Germinal center (tissue), 1 donor: ENCODE results near the gene KRTAP13-3.

Source experiments
- DNase-seq: peaks from one replicate; pipeline ENCODE4 v3.0.0; 2012; ENCODE audit warnings: mixed read lengths, low spot score

KRTAP13-3 gene, protein sequence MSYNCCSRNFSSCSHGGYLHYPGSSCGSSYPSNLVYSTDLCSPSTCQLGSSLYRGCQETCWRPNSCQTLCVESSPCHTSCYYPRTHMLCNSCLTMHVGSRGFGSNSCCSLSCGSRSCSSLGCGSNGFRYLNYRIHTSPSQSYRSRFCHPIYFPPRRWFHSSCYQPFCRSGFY

GRCh38 chr21:30425826-30426225 lies at the start of gene KRTAP13-3:
Gene KRTAP13-3 (minus strand): TSS chr21:30425926. CDS start chr21:30425912, 14 bp downstream.
- DNase-seq: no peak

- no peak for DNase-seq
These were observed 43.4 kb upstream of the KRTAP13-3 start for GRCh38 chr21:30468900-30469714.

DNA sequence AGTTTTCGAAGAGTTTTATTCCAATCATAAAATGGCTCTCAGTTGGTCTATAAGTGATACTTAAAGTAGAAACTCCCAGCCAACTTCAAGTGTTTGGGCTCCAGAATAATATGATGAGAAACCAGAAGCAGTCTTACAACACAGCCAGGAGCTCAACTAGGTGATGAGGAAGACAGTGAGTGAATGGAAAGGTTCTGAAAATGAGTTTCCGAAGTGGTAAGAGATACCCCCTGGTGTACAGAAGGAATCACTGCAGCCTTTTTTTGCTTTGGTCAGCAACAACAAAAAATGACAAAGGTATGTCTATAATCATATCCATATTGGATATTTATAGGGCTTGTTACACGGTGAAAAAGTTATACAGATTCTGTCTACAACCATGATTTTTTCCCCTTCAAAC lies 38.0 kb upstream of the KRTAP13-3 start:
- no peak for DNase-seq

DNA sequence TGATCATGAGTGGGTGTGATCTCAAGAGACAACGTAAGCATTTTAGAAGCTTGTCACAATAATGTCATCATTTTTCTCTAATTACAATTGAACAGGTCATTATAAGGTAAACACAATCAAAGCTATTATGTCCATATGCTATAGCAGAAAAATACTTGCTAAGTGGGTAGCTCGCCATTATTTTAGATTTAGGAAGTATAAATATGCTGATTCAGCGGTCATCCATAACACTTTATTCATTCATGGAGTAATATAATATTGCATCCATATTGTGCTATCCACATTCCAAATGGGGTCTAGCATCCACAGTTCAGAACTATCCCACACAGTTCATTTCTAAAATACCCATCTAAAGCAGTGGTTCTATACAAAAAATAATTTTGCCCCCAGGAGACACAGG lies 22.8 kb upstream of the KRTAP13-3 start:
- no peak for DNase-seq

- DNase-seq: no peak
These were observed 21.3 kb upstream of the KRTAP13-3 start for GRCh38 chr21:30447056-30447455.

GRCh38 chr21:30444204-30444603 lies 18.5 kb upstream of the KRTAP13-3 start:
- DNase-seq: no peak

DNA sequence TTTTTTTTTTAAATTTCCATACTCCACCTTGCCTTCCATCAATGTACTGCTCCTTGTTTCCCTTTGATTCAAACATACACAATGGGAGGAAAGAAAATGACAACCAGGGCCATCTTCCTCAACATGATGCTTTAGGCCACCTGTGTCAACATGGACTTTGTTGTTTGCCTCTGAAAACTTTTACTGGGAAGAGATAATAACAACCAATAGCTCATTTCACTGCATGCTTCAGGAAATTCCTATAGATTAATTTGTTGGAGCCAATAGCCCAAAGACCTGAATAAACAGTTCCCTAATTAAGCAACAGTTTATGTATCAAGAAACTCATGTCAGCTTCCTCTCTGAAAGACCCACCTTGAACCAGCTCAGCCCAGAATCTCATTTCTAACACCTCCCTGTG lies 17.5 kb upstream of the KRTAP13-3 start:
- DNase-seq: no peak

DNA sequence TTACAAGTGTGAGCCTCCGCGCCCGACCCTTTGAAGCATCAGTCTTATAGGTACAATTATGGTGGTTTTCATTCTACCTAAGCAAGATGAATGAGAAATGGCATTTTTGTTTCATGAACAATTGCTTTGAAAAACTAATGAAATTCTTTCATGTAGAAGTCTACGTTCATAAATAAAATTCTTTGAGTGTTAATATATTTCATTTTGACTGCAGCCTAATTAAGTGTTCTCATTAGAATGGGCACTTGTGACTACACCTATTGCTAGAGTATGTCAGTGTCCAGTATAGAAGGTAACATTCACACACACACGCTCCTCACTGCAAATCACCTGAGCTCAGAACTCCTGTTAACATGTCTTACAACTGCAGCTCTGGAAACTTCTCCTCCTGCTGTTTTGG lies 14.2 kb upstream of the KRTAP13-3 start, which contains the start of gene KRTAP15-1:
TSS of gene KRTAP15-1 (plus strand) at position 301 of the 400 bp plus-strand sequence. CDS start at position 354, 53 bp downstream.
- no peak for DNase-seq

- no peak for DNase-seq
These were observed 11.4 kb upstream of the KRTAP13-3 start for GRCh38 chr21:30437010-30437565.

GRCh38 chr21:30434033-30434631 lies 8.4 kb upstream of the KRTAP13-3 start:
- DNase-seq: no peak

DNA sequence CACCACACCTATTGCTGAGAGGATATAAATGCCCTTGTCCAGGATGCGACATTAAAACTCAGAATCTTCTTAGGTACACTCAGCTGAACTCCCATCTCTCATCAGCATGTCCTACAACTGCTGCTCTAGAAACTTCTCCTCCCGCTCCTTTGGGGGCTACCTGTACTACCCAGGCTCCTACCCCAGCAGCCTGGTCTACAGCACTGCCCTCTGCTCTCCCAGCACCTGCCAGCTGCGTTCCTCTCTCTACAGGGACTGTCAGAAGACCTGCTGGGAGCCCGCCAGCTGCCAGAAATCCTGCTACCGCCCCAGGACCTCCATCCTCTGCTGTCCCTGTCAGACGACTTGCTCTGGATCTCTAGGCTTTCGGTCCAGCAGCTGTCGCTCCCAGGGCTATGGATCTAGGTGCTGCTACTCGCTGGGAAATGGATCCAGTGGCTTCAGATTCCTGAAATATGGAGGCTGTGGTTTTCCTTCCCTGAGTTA lies 4.5 kb upstream of the KRTAP13-3 start, which contains the start of gene KRTAP13-4:
TSS of gene KRTAP13-4 (plus strand) at position 51 of the 486 bp plus-strand sequence. CDS start at position 107, 56 bp downstream.
- DNase-seq: no peak

DNA sequence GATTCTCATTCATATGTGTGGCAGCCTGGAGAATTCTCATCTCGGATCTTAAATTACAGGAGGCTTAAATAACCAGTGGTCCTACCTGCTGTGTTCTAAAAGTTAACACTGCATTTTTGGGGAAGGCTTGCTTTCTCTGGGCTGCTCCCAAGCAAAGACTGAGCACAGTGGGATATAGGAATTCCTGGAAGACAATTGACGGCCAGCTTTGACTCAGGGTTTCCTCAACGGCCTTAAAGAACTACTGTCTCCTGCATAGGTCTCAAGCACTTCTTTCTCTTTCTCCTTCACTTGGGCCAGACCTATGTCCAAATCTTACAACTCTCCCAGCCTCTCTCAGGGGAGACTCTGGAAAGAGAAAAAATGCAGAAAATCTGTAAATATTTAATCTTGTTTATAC lies 1.0 kb upstream of the KRTAP13-3 start:
- no peak for DNase-seq

DNA sequence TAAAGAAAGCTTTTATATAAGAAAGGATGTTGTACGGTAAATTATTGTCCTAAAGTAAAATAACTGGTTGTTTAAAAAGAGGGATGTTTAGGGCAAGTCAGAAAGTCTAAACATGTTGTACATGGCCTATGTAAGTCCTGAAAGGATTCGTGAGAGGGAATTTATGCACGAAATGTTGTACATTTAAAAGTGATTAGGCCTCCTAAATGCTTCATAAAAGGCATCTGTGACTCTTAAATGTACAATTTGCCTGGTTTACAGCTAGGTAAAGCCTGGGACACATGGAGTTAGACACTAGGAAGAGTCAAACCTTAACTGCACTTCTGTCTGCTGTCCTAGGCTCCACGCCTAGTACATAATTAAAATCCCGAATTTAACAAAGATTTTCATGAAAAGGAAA lies 9.7 kb downstream of the KRTAP13-3 start:
- no peak for DNase-seq

DNA sequence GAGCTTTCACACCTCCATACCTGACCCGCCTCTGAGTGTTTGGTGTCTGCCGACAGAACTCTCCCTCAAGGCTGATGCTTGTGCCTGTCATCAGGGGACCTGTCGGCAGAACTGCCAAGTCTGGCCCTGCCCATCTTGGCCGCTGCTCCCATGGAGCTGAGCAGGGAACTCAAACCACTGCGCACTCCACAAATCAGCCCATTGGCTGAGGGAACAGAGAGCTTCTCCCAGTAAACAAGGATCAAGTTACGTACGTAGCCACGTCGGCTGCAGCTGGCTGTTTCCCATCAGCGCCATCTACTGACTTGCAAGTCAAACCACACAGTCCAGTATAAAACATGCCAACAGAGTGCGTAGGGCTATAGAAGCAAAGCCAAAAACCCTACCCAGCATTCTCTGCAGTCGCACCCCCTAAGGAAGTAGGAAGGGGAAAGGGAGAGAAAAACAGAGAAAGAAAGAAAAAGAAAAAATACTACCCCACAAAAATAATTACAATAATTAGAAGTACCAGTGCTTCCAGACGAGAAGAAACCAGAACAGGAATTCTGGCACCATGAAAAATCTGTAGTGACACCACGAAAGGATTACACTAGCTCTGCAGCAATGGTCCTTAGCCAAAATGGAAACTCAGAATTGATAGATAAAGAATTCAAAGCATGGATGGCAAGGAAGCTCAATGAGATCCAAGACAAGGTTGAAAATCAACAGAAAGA lies 16.8 kb downstream of the KRTAP13-3 start:
- no peak for DNase-seq

GRCh38 chr21:30395731-30396130 lies 30.0 kb downstream of the KRTAP13-3 start, which contains the start of gene KRTAP13-1:
Gene KRTAP13-1 (plus strand): TSS chr21:30396031. CDS start chr21:30396087, 56 bp downstream.
- DNase-seq: no peak

- no peak for DNase-seq
These were observed 34.2 kb downstream of the KRTAP13-3 start for GRCh38 chr21:30391492-30392025.

DNA sequence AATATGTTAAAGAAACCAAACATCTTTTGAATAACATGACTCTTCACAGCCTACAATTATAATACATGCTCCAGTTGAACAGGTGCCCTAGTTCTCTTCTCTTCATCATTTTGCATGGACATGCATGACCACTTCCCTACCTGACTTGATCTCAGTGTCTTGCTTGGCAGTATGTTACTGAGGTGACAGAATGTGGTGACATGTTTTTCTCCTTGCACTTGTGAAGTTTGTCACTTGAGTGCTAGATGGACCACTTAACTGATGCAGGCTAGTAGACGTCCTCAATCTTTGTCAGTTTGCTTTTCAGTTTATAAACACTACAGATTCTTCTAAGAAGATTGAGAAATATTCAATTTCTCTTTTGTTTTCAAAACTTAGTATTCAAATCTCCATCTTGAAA lies 43.5 kb downstream of the KRTAP13-3 start:
- no peak for DNase-seq
